Erythroblast (primary cell): ENCODE results near the gene RGMB.

Experiments
- GATA1 ChIP-seq: IDR thresholded peaks from 2 replicates; pipeline ENCODE4 v1.6.1; 2011; ENCODE audit warnings: low read depth, mild to moderate bottlenecking, control low read depth, low read length, moderate library complexity
- POLR2A ChIP-seq: IDR thresholded peaks from 2 replicates; pipeline ENCODE4 v1.6.1; 2011; ENCODE audit warnings: mild to moderate bottlenecking, low read length

- TF ChIP-seq POLR2A (no peak), GATA1 (no peak)
These were observed 20.0 kb upstream of the RGMB start for GRCh38 chr5:98753507-98753906.
